Measurements from ENCODE around the gene AEBP2. TPM values are rescaled to one million over a fixed set of nuclear protein-coding genes. Genes with fewer than 3 reads are reported as not detected.

The AEBP2 gene
- total and polyA plus RNA-seq, 2 of the 13 experiments (the other 11 are each of a cell fraction or from before 2014, with no cell fraction given): 9.2 to 17.9 TPM

GRCh38 chr12:19402743-19403431 is 36.4 kb upstream of the AEBP2 start (continued):
- no peak for TF ChIP-seq KIAA2018 (CRISPR knock-in tag; IDR thresholded peaks at IDR 0.05; ENCODE audit: borderline replicate concordance)
- no peak for TF ChIP-seq DMAP1 (CRISPR knock-in tag; IDR thresholded peaks at IDR 0.05)
- TF ChIP-seq ZBTB44 (CRISPR knock-in tag; IDR thresholded peaks at IDR 0.05): no peak
- no peak for TF ChIP-seq KLF11 (CRISPR knock-in tag; IDR thresholded peaks at IDR 0.05)
- TF ChIP-seq MLXIP (CRISPR knock-in tag; IDR thresholded peaks at IDR 0.05; ENCODE audit: borderline replicate concordance): no peak
- TF ChIP-seq RBAK (CRISPR knock-in tag; IDR thresholded peaks at IDR 0.05): no peak
